Uterus (tissue), 4 donors: ENCODE results near the gene PLA2G4E. TPM values are rescaled to one million over a fixed set of nuclear protein-coding genes. Genes with fewer than 3 reads are reported as not detected.

ENCODE experiments used
- DNase-seq, 2 donors: peaks; one replicate each; pipeline ENCODE4 v3.0.0-alpha.2; 2019 to 2020
- H3K27ac ChIP-seq, 2 donors: fragments of 200-600 bp; sonication (generic); 1 replicate in 1 of 2; 2 replicates in 1 of 2; pipeline ENCODE4 v1.5.1; 2016 to 2018
- H3K27me3 ChIP-seq, 2 donors: fragments of 200-600 bp; sonication (generic); one replicate each; pipeline ENCODE4 v1.5.1; 2018 to 2019; ENCODE audit warnings: control low read depth in 1 of 2
- H3K36me3 ChIP-seq, 2 donors: fragments of 200-600 bp; sonication (generic); one replicate each; pipeline ENCODE4 v1.5.1; 2019; ENCODE audit warnings: control low read depth in 1 of 2
- H3K4me1 ChIP-seq, 2 donors: fragments of 200-600 bp; sonication (generic); one replicate each; pipeline ENCODE4 v1.5.1; 2018 to 2019; ENCODE audit warnings: control low read depth in 1 of 2
- H3K4me3 ChIP-seq, 2 donors: fragments of 200-600 bp; sonication (generic); 1 replicate in 1 of 2; 2 replicates in 1 of 2; pipeline ENCODE4 v1.5.1; 2018 to 2019; ENCODE audit warnings: mild to moderate bottlenecking in 1 of 2
- H3K9me3 ChIP-seq, 2 donors: fragments of 200-600 bp; sonication (generic); one replicate each; pipeline ENCODE4 v1.5.1; 2019; ENCODE audit warnings: control low read depth in 1 of 2
- POLR2A ChIP-seq, 2 donors: fragments of 450-650 bp; IDR thresholded peaks; one replicate each; pipeline ENCODE4 v1.6.1; 2016; ENCODE audit warnings: antibody characterized with exemption in 2 of 2, mild to moderate bottlenecking in 1 of 2, moderate library complexity in 1 of 2
- intact Hi-C: fragments of 100-400 bp; cut with DNase I; formaldehyde crosslinking; loops from one replicate; pipeline ENCODE4 v1.15.1; 2023; ENCODE audit warnings: low total_unique reads
- total RNA-seq, 4 donors: library from RNA; depleted of rRNA in 3 of 4; stranded (reverse); fragments of >200 nt in 3 of 4; gene quantifications; one replicate each; pipeline versions ENCODE4 v1.1.0 to v1.2.4, GENCODE V29; 2014 to 2023
- TF ChIP-seq, protein P1 (sequence below), 4 experiments: fragments of 200-600 bp in 2 of 4; fragments of 450-650 bp in 2 of 4; sonication (generic) in 2 of 4; IDR thresholded peaks; one replicate each; pipeline ENCODE4 v1.5.1; 2016 to 2019; ENCODE audit warnings: antibody characterized with exemption in 4 of 4, mild to moderate bottlenecking in 2 of 4, moderate library complexity in 1 of 4
- donor health status: DM: yes; HTN: yes; CAD: no.

The PLA2G4E gene
- total RNA-seq, 4 donors from 2014 or later = not detected

DNA sequence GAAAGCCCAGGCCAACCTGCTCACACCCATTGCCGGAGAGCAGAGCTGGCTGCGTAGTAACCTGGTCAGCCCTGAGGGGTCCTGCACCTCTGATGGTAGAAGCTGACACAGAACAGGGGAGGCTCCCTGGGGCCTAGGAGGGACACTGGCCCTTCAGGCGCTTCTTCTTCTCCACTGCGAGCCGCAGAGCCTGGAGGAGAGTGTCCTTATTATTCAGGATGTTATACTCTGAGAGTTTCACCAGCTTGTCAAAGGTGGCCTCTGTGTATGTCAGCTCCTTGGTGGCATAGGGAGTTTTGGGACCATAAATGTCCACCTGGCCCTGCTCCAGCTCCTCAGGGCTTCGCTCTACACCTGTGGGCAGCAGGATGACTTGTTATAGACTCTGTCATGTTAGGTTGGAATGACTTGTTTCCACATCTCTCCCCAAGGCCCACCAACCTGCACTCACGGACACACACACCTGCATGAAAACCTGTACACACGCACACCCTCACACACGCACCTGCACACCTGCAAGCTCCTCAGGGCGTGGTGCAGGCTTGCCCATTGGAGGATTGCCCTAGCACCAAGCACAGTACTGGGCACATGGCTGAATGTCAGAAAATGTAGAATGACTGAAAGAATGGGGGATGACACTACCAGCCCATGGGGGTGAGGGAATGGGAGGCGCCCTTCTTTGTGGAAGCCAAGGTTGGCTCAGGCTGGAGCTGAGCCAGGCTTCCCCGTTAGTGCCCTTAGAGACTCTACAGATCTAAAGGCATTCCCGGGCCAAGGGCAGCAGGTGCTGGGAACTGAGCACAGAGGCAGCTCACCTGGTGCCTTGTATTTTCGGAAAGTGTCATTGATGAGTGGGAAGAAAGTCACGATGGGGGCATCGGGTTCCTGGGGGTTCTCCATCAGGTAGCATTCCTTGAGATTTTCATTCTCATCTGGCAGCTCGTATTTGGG is 36.9 kb downstream of the PLA2G4E start:
- Histone ChIP-seq H3K27ac (no peak overlapping the region), H3K36me3 (no peaks in the 10 kb centered on the region), H3K4me3 (no peak overlapping the region), H3K4me1 (no peaks in the 10 kb centered on the region), H3K9me3 (no peaks in the 10 kb centered on the region), H3K27me3 (no peaks in the 10 kb centered on the region)
- DNase-seq = no peak
- no peak for TF ChIP-seq POLR2A (IDR thresholded peaks at IDR 0.05)
- TF ChIP-seq, protein P1, sequence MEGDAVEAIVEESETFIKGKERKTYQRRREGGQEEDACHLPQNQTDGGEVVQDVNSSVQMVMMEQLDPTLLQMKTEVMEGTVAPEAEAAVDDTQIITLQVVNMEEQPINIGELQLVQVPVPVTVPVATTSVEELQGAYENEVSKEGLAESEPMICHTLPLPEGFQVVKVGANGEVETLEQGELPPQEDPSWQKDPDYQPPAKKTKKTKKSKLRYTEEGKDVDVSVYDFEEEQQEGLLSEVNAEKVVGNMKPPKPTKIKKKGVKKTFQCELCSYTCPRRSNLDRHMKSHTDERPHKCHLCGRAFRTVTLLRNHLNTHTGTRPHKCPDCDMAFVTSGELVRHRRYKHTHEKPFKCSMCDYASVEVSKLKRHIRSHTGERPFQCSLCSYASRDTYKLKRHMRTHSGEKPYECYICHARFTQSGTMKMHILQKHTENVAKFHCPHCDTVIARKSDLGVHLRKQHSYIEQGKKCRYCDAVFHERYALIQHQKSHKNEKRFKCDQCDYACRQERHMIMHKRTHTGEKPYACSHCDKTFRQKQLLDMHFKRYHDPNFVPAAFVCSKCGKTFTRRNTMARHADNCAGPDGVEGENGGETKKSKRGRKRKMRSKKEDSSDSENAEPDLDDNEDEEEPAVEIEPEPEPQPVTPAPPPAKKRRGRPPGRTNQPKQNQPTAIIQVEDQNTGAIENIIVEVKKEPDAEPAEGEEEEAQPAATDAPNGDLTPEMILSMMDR (IDR thresholded peaks at IDR 0.05) = no peak
- intact Hi-C loops = no loop called here

DNA sequence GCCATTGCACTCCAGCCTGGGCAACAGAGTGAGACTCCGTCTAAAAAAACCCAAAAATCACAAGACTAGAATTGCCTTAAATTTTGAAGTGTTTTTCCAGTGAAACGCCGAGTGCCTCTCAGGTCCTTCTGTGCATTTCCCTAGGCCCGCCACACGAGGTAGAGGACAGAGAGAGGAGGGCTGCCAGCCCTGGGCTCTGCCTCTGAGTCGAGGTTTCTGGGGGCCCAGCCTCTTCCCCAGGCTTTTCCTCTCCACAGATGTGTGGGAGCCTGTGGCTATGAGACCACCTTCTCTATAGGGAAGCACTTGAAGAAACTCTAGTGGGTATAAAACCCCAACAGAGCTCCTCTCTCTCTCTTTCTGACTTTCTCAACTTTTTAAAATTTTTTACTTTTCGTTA is 37.6 kb downstream of the PLA2G4E start:
- Histone ChIP-seq H3K9me3 (no peaks in the 10 kb centered on the region), H3K27ac (no peak overlapping the region), H3K4me3 (no peak overlapping the region), H3K36me3 (no peaks in the 10 kb centered on the region), H3K27me3 (no peaks in the 10 kb centered on the region), H3K4me1 (no peaks in the 10 kb centered on the region)
- DNase-seq = no peak
- no peak for TF ChIP-seq POLR2A (IDR thresholded peaks at IDR 0.05)
- TF ChIP-seq, protein P1 (IDR thresholded peaks at IDR 0.05) = no peak
- intact Hi-C loops = no loop called here

DNA sequence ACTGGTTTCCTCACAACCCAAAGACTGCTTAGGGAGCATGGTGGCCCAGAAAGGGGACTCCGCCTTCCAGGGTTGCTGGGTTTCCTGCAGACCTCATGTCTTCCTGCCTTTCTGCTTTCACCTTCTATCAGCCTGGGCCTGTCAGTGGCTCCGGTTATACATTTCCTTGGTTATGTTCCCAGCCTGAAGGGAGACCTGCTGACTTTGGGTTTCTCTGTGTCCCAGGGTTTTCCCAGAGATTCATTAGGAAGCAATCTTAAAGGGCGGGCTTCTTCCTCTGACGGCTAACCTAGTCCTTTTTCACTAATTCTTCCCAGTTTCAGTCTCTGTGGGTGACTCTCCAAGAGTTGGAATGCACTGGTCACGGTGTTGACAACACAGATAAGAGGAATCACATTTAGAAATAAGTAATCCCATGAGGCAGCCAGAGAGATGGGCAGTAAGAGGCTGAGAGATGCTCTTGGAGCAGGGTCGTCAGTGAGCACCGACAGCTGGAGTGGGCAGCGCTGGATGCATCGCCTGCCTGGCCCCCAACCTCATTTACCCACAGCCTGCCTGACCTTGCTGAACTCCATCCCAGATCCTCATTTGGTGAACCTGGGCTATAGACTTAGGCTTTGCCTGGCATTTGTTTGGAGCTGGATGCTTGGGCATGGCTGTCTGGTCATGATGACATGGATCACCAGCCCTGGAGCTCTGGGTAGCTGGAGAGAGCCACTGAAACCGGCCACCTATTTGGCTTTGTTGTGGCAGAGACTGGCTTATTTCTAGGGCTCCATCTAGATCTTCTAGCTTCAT is 38.5 kb downstream of the PLA2G4E start:
- no peaks in the 10 kb centered on the region for H3K36me3 ChIP-seq
- no peak overlapping the region for H3K27ac ChIP-seq
- H3K4me1 ChIP-seq = no peaks in the 10 kb centered on the region
- H3K4me3 ChIP-seq = no peak overlapping the region
- no peak for DNase-seq
- TF ChIP-seq, protein P1 (IDR thresholded peaks at IDR 0.05) = no peak
- no peak for TF ChIP-seq POLR2A (IDR thresholded peaks at IDR 0.05)
- H3K27me3 ChIP-seq = no peaks in the 10 kb centered on the region
- intact Hi-C loops = no loop called here
- H3K9me3 ChIP-seq = no peaks in the 10 kb centered on the region

DNA sequence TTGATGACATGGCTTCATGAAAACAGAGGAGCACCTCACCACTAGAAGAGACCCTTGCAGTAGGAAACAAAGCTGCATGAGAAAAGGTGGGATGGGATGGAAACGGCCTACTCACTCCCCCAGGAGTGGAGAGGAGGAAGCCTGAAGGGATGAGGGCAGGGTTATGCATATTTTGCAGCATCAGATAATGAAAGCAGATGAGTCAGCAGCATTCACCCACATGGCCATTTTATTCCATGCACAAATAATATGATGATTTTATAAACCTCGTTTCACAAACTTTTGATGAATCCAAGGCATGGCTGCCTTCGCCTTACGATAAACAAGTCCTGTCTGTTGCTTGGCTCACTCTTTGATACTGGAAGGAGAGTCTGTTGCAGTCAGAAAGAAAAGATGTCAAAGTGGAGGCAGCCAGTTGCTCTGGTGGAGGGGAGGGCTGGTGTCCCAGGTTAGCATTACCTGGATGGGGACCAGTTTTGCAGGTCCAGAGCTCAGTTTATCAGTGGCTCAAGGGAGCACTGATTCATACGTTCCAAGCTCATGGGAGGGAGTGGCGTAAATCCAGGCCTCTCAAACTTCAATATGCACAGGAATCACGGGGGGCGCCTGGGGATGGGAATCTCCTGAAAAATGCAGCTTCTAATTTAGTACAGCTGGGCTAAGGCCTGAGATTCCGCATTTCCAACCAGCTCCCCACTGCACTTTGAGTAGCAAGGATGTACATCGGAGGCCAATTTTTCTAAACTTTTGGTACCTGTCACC is 39.3 kb downstream of the PLA2G4E start:
- no peak overlapping the region for H3K27ac ChIP-seq
- no peaks in the 10 kb centered on the region for H3K27me3 ChIP-seq
- no peaks in the 10 kb centered on the region for H3K9me3 ChIP-seq
- TF ChIP-seq, protein P1 (IDR thresholded peaks at IDR 0.05) = no peak
- no peak for TF ChIP-seq POLR2A (IDR thresholded peaks at IDR 0.05)
- no peak overlapping the region for H3K4me3 ChIP-seq
- no peak for DNase-seq
- intact Hi-C loops = no loop called here
- no peaks in the 10 kb centered on the region for H3K4me1 ChIP-seq
- no peaks in the 10 kb centered on the region for H3K36me3 ChIP-seq
